Panc1 (cell line): ENCODE data around the gene KCNH6.

ENCODE experiments used
- POLR2AphosphoS5 ChIP-seq: IDR thresholded peaks from 2 replicates; pipeline ENCODE4 v1.6.1; 2012; ENCODE audit warnings: mild to moderate bottlenecking, low read depth, low read length, moderate library complexity
- SIN3A ChIP-seq: IDR thresholded peaks from 2 replicates; pipeline ENCODE4 v1.6.1; 2012; ENCODE audit warnings: low read depth, mild to moderate bottlenecking, low read length, moderate library complexity, borderline replicate concordance; ENCODE audit not compliant: insufficient read depth
- TCF7L2 ChIP-seq: IDR thresholded peaks from 2 replicates; pipeline ENCODE4 v1.6.1; 2011; ENCODE audit warnings: mild to moderate bottlenecking, low read depth, low read length, inconsistent platforms
- TF ChIP-seq, protein P1 (sequence below): fragments of 450-650 bp; IDR thresholded peaks from 2 replicates; pipeline ENCODE4 v1.5.1; 2017; ENCODE audit warnings: mild to moderate bottlenecking
- TF ChIP-seq, protein P2 (sequence below), 2 experiments: IDR thresholded peaks; 2 replicates each; pipeline ENCODE4 v1.6.1; 2011 to 2012; ENCODE audit warnings: low read depth in 2 of 2, control low read depth in 1 of 2, low read length in 1 of 2, mild to moderate bottlenecking in 1 of 2, moderate library complexity in 1 of 2; ENCODE audit not compliant: insufficient read depth in 1 of 2

DNA sequence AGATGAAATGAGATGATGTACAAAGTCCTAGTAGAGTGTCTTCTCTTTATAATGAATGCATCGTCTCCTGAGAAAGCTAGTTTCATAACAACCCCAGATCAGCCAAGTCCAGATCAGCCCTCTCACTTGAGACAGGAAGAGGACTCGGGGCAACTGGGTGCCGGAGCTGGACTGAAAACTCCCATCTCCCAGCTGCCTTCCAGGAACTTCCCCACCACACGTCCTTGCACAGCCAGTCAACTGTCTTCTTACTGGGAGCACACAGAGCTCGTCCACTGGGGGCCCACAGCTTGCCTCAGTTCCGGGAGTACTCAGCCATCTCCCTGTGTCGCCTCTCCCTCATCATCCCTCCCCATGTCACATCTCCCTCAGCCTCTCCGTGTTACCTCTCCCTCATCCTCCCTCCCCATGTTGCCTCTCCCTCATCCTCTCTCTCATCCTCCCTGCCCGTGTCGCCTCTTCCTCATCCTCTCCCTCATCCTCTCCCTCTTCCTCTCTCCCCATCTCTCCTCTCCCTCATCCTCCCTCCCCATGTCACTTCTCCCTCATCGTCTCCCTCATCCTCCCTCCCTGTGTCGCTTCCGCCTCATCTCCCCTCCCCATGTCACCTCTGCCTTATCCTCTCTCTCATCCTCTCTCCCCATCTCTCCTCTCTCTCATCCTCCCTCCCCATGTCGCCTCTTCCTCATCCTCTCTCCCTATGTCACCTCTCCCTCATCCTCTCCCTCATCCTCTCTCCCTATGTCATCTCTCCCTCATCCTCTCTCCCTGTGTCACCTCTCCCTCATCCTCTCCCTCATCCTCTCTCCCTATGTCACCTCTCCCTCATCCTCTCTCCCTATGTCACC is 22.4 kb upstream of the KCNH6 start:
- TF ChIP-seq, protein P1, sequence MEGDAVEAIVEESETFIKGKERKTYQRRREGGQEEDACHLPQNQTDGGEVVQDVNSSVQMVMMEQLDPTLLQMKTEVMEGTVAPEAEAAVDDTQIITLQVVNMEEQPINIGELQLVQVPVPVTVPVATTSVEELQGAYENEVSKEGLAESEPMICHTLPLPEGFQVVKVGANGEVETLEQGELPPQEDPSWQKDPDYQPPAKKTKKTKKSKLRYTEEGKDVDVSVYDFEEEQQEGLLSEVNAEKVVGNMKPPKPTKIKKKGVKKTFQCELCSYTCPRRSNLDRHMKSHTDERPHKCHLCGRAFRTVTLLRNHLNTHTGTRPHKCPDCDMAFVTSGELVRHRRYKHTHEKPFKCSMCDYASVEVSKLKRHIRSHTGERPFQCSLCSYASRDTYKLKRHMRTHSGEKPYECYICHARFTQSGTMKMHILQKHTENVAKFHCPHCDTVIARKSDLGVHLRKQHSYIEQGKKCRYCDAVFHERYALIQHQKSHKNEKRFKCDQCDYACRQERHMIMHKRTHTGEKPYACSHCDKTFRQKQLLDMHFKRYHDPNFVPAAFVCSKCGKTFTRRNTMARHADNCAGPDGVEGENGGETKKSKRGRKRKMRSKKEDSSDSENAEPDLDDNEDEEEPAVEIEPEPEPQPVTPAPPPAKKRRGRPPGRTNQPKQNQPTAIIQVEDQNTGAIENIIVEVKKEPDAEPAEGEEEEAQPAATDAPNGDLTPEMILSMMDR = no peak
- TF ChIP-seq, protein P2, sequence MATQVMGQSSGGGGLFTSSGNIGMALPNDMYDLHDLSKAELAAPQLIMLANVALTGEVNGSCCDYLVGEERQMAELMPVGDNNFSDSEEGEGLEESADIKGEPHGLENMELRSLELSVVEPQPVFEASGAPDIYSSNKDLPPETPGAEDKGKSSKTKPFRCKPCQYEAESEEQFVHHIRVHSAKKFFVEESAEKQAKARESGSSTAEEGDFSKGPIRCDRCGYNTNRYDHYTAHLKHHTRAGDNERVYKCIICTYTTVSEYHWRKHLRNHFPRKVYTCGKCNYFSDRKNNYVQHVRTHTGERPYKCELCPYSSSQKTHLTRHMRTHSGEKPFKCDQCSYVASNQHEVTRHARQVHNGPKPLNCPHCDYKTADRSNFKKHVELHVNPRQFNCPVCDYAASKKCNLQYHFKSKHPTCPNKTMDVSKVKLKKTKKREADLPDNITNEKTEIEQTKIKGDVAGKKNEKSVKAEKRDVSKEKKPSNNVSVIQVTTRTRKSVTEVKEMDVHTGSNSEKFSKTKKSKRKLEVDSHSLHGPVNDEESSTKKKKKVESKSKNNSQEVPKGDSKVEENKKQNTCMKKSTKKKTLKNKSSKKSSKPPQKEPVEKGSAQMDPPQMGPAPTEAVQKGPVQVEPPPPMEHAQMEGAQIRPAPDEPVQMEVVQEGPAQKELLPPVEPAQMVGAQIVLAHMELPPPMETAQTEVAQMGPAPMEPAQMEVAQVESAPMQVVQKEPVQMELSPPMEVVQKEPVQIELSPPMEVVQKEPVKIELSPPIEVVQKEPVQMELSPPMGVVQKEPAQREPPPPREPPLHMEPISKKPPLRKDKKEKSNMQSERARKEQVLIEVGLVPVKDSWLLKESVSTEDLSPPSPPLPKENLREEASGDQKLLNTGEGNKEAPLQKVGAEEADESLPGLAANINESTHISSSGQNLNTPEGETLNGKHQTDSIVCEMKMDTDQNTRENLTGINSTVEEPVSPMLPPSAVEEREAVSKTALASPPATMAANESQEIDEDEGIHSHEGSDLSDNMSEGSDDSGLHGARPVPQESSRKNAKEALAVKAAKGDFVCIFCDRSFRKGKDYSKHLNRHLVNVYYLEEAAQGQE (IDR thresholded peaks at IDR 0.05; ENCODE audit: insufficient read depth in 1 of 2, low read depth in 2 of 2, low read length in 1 of 2) = no peak
- no peak for TF ChIP-seq TCF7L2
- TF ChIP-seq POLR2AphosphoS5 = no peak
- TF ChIP-seq SIN3A = no peak
